Measurements from ENCODE around the gene ZGRF1.
A peak's percentile ranks its signal among the peaks of the same experiment; 100 is the strongest.

The ZGRF1 gene

GRCh38 chr4:112531146-112531545 is 105.6 kb downstream of the ZGRF1 start:
- no peak for TF ChIP-seq POLR2AphosphoS5 (IDR thresholded peaks at IDR 0.05; ENCODE audit: low read depth)
- TF ChIP-seq GABPA (IDR thresholded peaks at IDR 0.05; ENCODE audit: low read depth): no peak
- no peak for TF ChIP-seq SPI1 (IDR thresholded peaks at IDR 0.05; ENCODE audit: borderline replicate concordance, low read depth)
- TF ChIP-seq, protein P1, sequence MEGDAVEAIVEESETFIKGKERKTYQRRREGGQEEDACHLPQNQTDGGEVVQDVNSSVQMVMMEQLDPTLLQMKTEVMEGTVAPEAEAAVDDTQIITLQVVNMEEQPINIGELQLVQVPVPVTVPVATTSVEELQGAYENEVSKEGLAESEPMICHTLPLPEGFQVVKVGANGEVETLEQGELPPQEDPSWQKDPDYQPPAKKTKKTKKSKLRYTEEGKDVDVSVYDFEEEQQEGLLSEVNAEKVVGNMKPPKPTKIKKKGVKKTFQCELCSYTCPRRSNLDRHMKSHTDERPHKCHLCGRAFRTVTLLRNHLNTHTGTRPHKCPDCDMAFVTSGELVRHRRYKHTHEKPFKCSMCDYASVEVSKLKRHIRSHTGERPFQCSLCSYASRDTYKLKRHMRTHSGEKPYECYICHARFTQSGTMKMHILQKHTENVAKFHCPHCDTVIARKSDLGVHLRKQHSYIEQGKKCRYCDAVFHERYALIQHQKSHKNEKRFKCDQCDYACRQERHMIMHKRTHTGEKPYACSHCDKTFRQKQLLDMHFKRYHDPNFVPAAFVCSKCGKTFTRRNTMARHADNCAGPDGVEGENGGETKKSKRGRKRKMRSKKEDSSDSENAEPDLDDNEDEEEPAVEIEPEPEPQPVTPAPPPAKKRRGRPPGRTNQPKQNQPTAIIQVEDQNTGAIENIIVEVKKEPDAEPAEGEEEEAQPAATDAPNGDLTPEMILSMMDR (IDR thresholded peaks at IDR 0.05; ENCODE audit: insufficient read depth, low read length): no peak
- TF ChIP-seq REST (IDR thresholded peaks at IDR 0.05; ENCODE audit: insufficient replicate concordance, low read depth): no peak

DNA sequence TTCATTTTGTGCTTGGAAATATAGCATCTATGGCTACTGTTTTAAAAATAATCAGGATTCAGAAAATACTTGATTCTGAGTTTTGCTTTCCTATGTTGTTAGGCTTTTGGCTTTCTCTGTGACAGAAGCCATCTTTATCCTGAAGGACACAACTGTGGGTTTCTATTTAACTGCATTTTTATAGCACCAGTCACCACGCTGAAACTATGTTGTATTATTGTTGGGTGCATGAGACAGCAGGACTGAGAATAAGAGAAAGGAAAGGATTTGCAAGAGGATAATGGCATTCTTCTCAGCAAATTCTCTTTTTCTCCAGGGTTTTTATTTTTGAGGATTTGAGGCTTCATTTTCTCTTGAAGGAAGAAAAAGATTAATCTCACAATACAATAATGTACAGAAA is 110.6 kb downstream of the ZGRF1 start:
- H3K4me3 ChIP-seq (replicated peaks; ENCODE audit: insufficient read depth, low read length): no peak overlapping the region
- H3K27ac ChIP-seq (replicated peaks): no peak overlapping the region
- DNase-seq (ENCODE audit: low read depth in 1 of 2, low spot score in 1 of 2): no peak
- TF ChIP-seq SPI1 (IDR thresholded peaks at IDR 0.05; ENCODE audit: borderline replicate concordance, low read depth): no peak
- no peak for TF ChIP-seq GABPA (IDR thresholded peaks at IDR 0.05; ENCODE audit: low read depth)
- TF ChIP-seq POLR2AphosphoS5 (IDR thresholded peaks at IDR 0.05; ENCODE audit: low read depth): no peak
- TF ChIP-seq, protein P1 (IDR thresholded peaks at IDR 0.05; ENCODE audit: insufficient read depth, low read length): no peak
- TF ChIP-seq REST (IDR thresholded peaks at IDR 0.05; ENCODE audit: insufficient replicate concordance, low read depth): no peak
- peaks cover 17% of the 10 kb centered on the region for H3K27me3 ChIP-seq (ENCODE audit: insufficient read depth, poor library complexity, severe bottlenecking)

More at GRCh38 chr4:112531146-112531545, 105.6 kb downstream of the ZGRF1 start:
- no peaks in the 10 kb centered on the region for H3K27me3 ChIP-seq (ENCODE audit: insufficient read depth, poor library complexity, severe bottlenecking)
- H3K4me3 ChIP-seq (replicated peaks; ENCODE audit: insufficient read depth, low read length): no peak overlapping the region
- H3K27ac ChIP-seq (replicated peaks): no peak overlapping the region
- no peak for DNase-seq (ENCODE audit: low read depth in 1 of 2, low spot score in 1 of 2)

DNA sequence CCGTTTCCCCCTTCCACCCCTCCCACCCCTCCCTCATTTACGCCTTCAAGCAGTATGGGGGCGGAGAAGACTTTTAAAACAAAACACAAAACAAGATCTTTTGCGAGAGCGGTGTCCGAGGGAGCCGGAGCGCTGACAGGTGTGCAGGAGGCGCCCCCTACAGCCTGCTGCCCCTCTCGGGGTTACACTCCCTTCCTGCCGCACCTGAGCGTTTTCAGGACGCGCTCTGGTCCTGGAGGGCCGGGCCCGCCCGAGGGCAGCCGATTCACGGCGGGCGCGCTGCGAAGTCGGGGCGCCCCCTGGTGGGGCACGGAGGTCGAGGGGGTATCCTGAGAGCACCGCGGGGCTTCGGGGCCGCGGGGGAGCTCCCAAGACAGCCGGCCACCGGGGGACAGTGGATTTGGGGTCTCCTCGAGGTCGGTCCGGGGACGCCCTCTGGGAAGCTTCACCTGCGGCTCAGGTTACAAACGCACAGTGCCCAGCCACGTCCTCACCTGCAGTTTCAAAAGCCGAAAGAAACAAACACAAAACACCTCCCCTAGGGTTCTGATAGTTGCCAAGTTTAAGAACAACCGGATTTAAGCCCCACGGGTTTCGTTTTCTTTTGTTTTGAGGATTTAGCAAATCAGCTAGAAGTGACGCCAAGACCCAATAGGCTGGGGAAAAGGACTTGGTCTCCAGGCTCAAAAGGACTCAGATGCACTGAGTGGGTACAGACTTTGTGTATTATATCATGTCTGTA is 112.8 kb downstream of the ZGRF1 start:
- DNase-seq (ENCODE audit: low read depth in 1 of 2, low spot score in 1 of 2): peak in 1 of 2 experiments; percentile 58
- H3K4me3 ChIP-seq (replicated peaks; ENCODE audit: insufficient read depth, low read length): peak overlapping the region; percentile 48
- TF ChIP-seq SPI1 (IDR thresholded peaks at IDR 0.05; ENCODE audit: borderline replicate concordance, low read depth): no peak
- TF ChIP-seq, protein P1 (IDR thresholded peaks at IDR 0.05; ENCODE audit: insufficient read depth, low read length): peak; percentile 53
- peaks cover 36% of the 10 kb centered on the region for H3K27me3 ChIP-seq (ENCODE audit: insufficient read depth, poor library complexity, severe bottlenecking)
- H3K27ac ChIP-seq (replicated peaks): no peak overlapping the region

All from HL-60 (cell line).